Measurements from ENCODE around the gene ABR. TPM values are rescaled to one million over a fixed set of nuclear protein-coding genes. Genes with fewer than 3 reads are reported as not detected.
"Not testable (repeated sequence)": the region's sequence is repeated elsewhere in the genome, so short reads cannot be mapped to it uniquely, and the experiment has no call there.

ABR gene
- total RNA-seq, 1 donor from 2014 or later = 76.6 TPM

DNA sequence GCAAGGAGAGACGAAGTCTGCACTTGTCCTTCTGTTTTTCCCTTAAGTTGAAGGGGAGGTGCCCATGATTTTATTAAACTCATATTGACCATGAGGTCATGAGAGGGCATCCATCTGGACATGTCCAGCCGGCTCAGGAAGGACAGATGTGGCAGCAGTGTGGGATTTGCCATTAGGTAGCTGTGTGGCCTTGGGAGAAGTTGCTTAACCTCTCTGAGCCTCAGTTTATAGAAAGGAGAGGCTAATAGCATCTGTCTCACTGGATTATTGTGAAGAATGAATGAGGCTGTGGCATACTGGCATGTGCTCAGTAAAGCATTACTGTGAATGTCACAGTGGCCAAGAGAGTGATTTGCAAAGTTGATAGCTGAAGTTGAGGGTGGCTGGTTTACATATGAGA lies 181.7 kb downstream of the ABR start:
- Mint-ChIP-seq H3K27ac (ENCODE audit: unreplicated experiment) (peak overlapping the region; percentile 81), H3K9me3 (ENCODE audit: unreplicated experiment) (no peaks in the 10 kb centered on the region), H3K27me3 (ENCODE audit: unreplicated experiment) (peaks cover 8% of the 10 kb centered on the region), H3K36me3 (ENCODE audit: low read depth, unreplicated experiment) (peaks cover 24% of the 10 kb centered on the region), H3K4me1 (ENCODE audit: unreplicated experiment) (peaks cover 38% of the 10 kb centered on the region), H3K4me3 (ENCODE audit: unreplicated experiment) (peak overlapping the region; percentile 97)
- TF ChIP-seq CTCF (IDR thresholded peaks at IDR 0.05; ENCODE audit: unreplicated experiment) = no peak
- no peak for DNase-seq (ENCODE audit: low spot score)

DNA sequence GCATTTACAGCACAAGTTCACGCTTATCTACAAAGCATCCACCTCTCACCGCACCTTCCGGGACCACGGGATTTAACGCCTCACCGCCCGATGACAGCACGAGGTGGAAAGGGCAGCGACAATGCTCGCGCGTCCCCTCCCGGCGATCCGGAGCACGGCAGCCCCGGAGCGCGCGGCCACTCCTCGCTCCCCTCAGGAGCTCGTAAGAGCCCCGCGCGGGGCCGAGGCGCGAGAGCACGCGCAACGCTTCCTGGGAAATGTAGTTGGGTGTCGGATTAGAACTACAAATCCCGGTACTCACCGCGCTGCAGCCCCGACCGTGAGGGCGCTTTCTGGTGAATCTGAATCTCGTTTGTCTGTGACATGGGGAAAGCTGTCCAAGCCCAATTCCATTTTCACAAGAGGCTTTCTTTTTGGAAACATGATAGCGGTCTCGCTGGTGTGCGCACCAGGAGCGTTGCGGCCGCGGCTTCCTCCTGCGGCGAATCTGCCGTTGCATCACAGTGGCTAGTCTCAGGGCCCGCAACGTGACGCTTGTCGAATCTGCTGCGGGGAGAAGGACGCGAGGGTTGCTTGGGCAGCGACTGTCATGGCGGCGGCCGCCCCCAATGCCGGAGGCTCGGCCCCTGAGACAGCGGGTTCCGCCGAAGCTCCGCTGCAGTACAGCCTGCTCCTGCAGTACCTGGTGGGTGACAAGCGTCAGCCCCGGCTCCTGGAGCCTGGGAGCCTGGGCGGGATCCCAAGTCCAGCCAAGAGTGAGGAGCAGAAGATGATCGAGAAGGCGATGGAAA lies 183.0 kb downstream of the ABR start, which contains the start of gene TIMM22:
Gene TIMM22, plus strand, starts transcription at position 576 of the 791 bp plus-strand sequence. Its CDS starts 14 bp downstream, at position 590.
- Mint-ChIP-seq H3K36me3 (ENCODE audit: low read depth, unreplicated experiment) (peaks cover 16% of the 10 kb centered on the region), H3K27me3 (ENCODE audit: unreplicated experiment) (peaks cover 6% of the 10 kb centered on the region), H3K4me3 (ENCODE audit: unreplicated experiment) (peak within 1 kb of the TSS; percentile 97), H3K9me3 (ENCODE audit: unreplicated experiment) (no peaks in the 10 kb centered on the region), H3K27ac (ENCODE audit: unreplicated experiment) (peak within 1 kb of the TSS; percentile 96), H3K4me1 (ENCODE audit: unreplicated experiment) (peaks cover 26% of the 10 kb centered on the region)
- peak; percentile 98 for DNase-seq (ENCODE audit: low spot score)
- TF ChIP-seq CTCF (IDR thresholded peaks at IDR 0.05; ENCODE audit: unreplicated experiment) = peak; percentile 78

GRCh38 chr17:995324-995723 lies 184.5 kb downstream of the ABR start:
- peaks cover 16% of the 10 kb centered on the region for H3K4me1 Mint-ChIP-seq (ENCODE audit: unreplicated experiment)
- not testable (repeated sequence) for H3K4me3 Mint-ChIP-seq (ENCODE audit: unreplicated experiment); H3K27ac Mint-ChIP-seq (ENCODE audit: unreplicated experiment); H3K36me3 Mint-ChIP-seq (ENCODE audit: low read depth, unreplicated experiment); H3K27me3 Mint-ChIP-seq (ENCODE audit: unreplicated experiment); H3K9me3 Mint-ChIP-seq (ENCODE audit: unreplicated experiment); DNase-seq (ENCODE audit: low spot score)

GRCh38 chr17:992933-993332 lies 186.8 kb downstream of the ABR start:
- Mint-ChIP-seq H3K4me3 (ENCODE audit: unreplicated experiment) (no peak overlapping the region), H3K27ac (ENCODE audit: unreplicated experiment) (no peak overlapping the region), H3K4me1 (ENCODE audit: unreplicated experiment) (peaks cover 4% of the 10 kb centered on the region), H3K36me3 (ENCODE audit: low read depth, unreplicated experiment) (peaks cover 3% of the 10 kb centered on the region), H3K27me3 (ENCODE audit: unreplicated experiment) (peaks cover 6% of the 10 kb centered on the region), H3K9me3 (ENCODE audit: unreplicated experiment) (no peaks in the 10 kb centered on the region)
- no peak for DNase-seq (ENCODE audit: low spot score)
- no peak for TF ChIP-seq CTCF (IDR thresholded peaks at IDR 0.05; ENCODE audit: unreplicated experiment)

- Mint-ChIP-seq H3K4me3 (ENCODE audit: unreplicated experiment) (no peak overlapping the region), H3K4me1 (ENCODE audit: unreplicated experiment) (no peaks in the 10 kb centered on the region), H3K36me3 (ENCODE audit: low read depth, unreplicated experiment) (no peaks in the 10 kb centered on the region), H3K27ac (ENCODE audit: unreplicated experiment) (no peak overlapping the region), H3K27me3 (ENCODE audit: unreplicated experiment) (no peaks in the 10 kb centered on the region), H3K9me3 (ENCODE audit: unreplicated experiment) (no peaks in the 10 kb centered on the region)
- TF ChIP-seq CTCF (IDR thresholded peaks at IDR 0.05; ENCODE audit: unreplicated experiment) = no peak
- DNase-seq (ENCODE audit: low spot score) = no peak
Measured at GRCh38 chr17:988561-988960, 191.2 kb downstream of the ABR start.
